GM12892 (cell line): Measurements from ENCODE around the gene PRKCZ.

ENCODE experiments used
- DNase-seq: peaks from one replicate; pipeline ENCODE4 v3.0.0; 2011; ENCODE audit not compliant: insufficient read length
- FAIRE-seq: peaks from 2 replicates; lab custom pipeline; 2011; peaks lifted over from hg19 to GRCh38; lab: Jason Lieb, UNC
- POLR2A ChIP-seq: IDR thresholded peaks from 2 replicates; pipeline ENCODE4 v1.6.1; 2011; ENCODE audit warnings: low read depth, low read length, control low read depth
- POLR2AphosphoS5 ChIP-seq: IDR thresholded peaks from 2 replicates; pipeline ENCODE4 v1.6.1; 2011; ENCODE audit warnings: low read depth, low read length, control low read depth
- TAF1 ChIP-seq: IDR thresholded peaks from 2 replicates; pipeline ENCODE4 v1.6.1; 2011; ENCODE audit warnings: low read depth, mild to moderate bottlenecking, control low read depth, low read length, borderline replicate concordance

The PRKCZ gene

GRCh38 chr1:2095394-2095793 lies 45.2 kb downstream of the PRKCZ start:
- DNase-seq (no peak), FAIRE-seq (no peak)
- no peak for TF ChIP-seq POLR2A

DNA sequence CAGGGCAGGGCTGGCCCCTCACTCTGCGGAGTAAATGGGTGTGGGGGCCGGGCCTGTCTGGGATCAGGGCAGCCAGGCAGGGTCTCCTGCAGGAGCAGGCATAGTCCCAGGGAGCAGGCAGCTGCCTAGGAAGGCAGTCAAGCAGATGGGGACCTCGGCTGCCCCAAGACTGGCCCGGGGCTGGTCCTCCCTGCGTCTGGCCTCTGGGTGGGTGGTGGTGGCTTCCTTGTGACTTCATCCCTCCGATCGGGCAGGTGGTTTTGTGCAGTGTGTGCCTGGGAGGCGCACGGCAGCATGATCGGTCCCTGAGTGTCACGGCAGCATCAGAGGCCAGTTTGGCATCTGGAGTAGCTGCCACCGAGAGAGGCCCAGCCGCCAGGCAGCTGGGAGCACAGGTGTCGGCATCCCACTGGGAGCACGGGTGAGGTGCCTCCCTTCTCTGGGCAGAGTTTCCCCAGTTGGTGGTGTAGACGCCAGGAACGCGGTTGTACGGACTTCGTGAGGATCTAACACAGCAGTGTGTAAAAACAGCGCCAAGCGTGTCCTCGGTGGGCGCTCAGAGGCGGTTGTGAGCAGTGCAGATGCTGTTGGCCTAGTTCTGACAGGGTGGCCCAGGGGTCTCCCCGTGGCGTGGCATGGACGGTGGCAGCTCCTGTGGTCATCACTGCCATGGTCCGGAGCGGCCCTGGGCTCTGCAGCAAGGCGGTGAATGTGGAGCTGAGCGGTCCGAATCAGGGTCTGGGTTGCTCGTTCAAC lies 45.9 kb downstream of the PRKCZ start:
- no peak for TF ChIP-seq POLR2AphosphoS5
- no peak for TF ChIP-seq TAF1
- TF ChIP-seq POLR2A = no peak
- FAIRE-seq (no peak), DNase-seq (no peak)

- no peak for TF ChIP-seq TAF1
- no peak for TF ChIP-seq POLR2A
- no peak for TF ChIP-seq POLR2AphosphoS5
- FAIRE-seq (no peak), DNase-seq (no peak)
Observed at GRCh38 chr1:2097386-2098300, 47.4 kb downstream of the PRKCZ start.

- no peak for TF ChIP-seq POLR2A
- TF ChIP-seq TAF1 = no peak
- TF ChIP-seq POLR2AphosphoS5 = no peak
- FAIRE-seq (no peak), DNase-seq (no peak)
Observed at GRCh38 chr1:2098301-2098698, 48.1 kb downstream of the PRKCZ start.

DNA sequence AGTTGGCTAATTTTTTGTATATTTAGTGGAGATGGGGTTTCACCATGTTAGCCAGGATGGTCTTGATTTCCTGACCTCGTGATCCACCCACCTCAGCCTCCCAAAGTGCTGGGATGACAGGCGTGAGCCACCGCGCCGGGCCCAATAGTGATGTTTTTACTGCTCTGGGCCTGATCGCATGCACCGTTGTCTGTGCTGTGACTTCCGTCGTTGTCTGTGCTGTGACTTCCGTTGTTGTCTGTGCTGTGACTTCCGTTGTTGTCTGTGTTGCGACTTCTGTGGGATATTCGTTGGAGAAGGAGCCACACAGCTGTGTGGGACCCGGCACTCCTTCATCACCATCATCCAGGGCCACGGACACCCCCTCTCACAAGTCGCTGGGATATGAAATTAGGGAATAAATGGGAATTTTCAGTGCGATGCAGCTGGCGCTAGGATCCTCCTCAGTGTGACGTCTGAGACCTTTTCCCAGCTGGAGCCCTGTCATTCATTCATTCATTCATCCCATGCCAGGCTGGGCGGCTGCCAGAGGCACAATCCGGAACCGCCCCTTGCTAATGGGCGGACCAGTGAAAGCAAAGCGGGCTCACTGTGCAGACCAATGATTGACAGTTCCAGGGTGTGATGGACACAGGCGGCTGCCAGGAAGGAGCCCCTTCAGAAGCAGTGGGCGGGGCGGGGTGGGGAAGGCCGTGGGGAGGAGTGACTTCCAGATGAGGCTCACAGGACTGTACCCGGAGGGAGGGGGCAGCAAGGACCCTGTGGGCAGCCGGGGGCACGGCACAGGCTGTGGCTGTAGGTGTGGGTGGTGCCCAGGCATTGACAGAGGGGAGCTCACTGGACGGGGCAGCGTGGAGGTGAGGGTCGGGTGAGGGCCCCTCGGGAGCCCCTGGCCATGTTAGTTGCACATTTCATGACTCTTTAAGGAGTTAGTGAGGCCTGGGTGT lies 48.9 kb downstream of the PRKCZ start:
- TF ChIP-seq POLR2AphosphoS5 (no peak), POLR2A (no peak), TAF1 (no peak)
- DNase-seq (no peak), FAIRE-seq (no peak)

- TF ChIP-seq POLR2A (no peak), TAF1 (no peak), POLR2AphosphoS5 (no peak)
- no peak for FAIRE-seq
- no peak for DNase-seq
Observed at GRCh38 chr1:2099886-2100779, 49.9 kb downstream of the PRKCZ start.

DNA sequence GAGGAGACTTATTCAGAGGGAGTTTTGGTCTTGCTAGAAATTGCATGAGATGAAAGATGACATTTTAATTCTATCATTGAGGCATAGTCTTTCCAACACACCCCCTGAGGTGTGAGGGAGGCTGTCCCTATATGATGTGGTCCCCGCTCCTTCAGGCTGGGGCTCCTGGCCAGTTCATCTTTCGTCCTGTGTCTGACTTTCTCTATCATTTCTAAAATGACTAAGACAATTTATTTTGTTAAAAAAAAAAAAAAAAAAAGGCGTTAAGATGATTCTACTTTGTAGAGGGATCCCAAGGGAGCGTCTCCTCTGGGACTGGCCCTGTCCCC lies 50.5 kb downstream of the PRKCZ start:
- DNase-seq (no peak), FAIRE-seq (no peak)
- TF ChIP-seq TAF1 = no peak
- no peak for TF ChIP-seq POLR2AphosphoS5
- TF ChIP-seq POLR2A = no peak

DNA sequence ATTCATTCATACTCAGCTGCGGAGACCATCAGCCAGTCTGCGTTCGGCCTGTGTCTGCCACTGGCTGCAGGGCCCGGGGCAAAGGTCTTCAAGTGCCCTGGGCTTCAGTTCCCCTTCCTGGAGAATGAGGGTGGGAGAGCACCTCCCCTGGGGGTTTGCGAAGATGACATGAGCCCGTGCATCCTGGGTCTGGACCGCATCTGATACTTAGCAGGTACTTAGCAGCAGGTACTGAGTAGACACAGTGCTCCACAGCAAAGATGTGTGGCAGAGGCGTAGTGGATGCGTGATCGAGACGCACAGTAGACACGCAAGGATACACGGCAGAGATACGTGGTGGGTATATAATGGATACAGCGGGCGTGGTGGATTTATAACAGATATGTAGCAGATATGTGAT lies 51.3 kb downstream of the PRKCZ start:
- DNase-seq (no peak), FAIRE-seq (no peak)
- TF ChIP-seq TAF1 (no peak), POLR2AphosphoS5 (no peak)

GRCh38 chr1:2101946-2102345 lies 51.7 kb downstream of the PRKCZ start:
- TF ChIP-seq POLR2A (no peak), TAF1 (no peak)
- no peak for FAIRE-seq
- DNase-seq = no peak

DNA sequence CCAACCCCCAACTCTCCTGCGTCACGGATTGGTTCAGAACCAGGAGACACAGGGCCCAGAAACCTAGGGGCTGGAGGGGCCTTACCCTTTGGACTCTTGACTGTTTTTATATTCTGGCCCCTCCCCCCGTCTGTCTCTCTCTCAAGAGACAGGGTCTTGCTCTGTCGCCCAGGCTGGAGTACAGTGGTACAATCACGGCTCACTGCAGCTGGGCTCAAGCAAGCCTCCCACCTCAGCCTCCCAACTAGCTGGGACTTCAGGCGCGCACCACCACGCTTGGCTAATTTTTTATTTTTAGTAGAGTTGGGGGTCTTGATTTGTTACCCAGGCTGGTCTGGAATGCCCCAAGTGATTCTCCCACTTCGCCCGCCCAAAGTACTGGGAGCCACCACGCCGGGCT lies 52.5 kb downstream of the PRKCZ start:
- FAIRE-seq = no peak
- no peak for DNase-seq
- no peak for TF ChIP-seq POLR2AphosphoS5
